Fibroblast of pulmonary artery (primary cell): ENCODE data around the gene PSMD1.

Source experiments
- DNase-seq: peaks from one replicate; pipeline ENCODE4 v3.0.0-alpha.2; 2010; ENCODE audit warnings: low read depth
- H3K4me3 ChIP-seq: replicated peaks from 2 replicates; pipeline ENCODE4 v1.5.1; 2011; ENCODE audit warnings: low read depth, mild to moderate bottlenecking, control low read depth, low read length, moderate library complexity
- CTCF ChIP-seq: IDR thresholded peaks from 2 replicates; pipeline ENCODE4 v1.5.1; 2011; ENCODE audit warnings: mild to moderate bottlenecking, control low read depth, low read length, inconsistent platforms; ENCODE audit errors: missing control alignments

PSMD1 gene

GRCh38 chr2:231100990-231101389, 44.3 kb downstream of the PSMD1 start:
- H3K4me3 ChIP-seq: no peak overlapping the region
- no peak for DNase-seq
- TF ChIP-seq CTCF: no peak

GRCh38 chr2:231102772-231103171, 46.1 kb downstream of the PSMD1 start:
- H3K4me3 ChIP-seq: no peak overlapping the region
- peak; percentile 17 for DNase-seq
- no peak for TF ChIP-seq CTCF

- no peak overlapping the region for H3K4me3 ChIP-seq
- peak; percentile 94 for TF ChIP-seq CTCF
- peak; percentile 85 for DNase-seq
These were observed 47.5 kb downstream of the PSMD1 start for GRCh38 chr2:231104115-231104713.

- DNase-seq: peak; percentile 85
- no peak overlapping the region for H3K4me3 ChIP-seq
These were observed 53.9 kb downstream of the PSMD1 start for GRCh38 chr2:231110551-231110950.

GRCh38 chr2:231111987-231112386, 55.3 kb downstream of the PSMD1 start:
- TF ChIP-seq CTCF: no peak
- peak; percentile 33 for DNase-seq
- H3K4me3 ChIP-seq: no peak overlapping the region

More at GRCh38 chr2:231110551-231110950, 53.9 kb downstream of the PSMD1 start:
- TF ChIP-seq CTCF: peak; percentile 51

- no peak for TF ChIP-seq CTCF
- H3K4me3 ChIP-seq: no peak overlapping the region
- DNase-seq: no peak
These were observed 56.8 kb downstream of the PSMD1 start for GRCh38 chr2:231113489-231113888.

- TF ChIP-seq CTCF: no peak
- no peak for DNase-seq
- no peak overlapping the region for H3K4me3 ChIP-seq
These were observed 59.0 kb downstream of the PSMD1 start for GRCh38 chr2:231115651-231116050.
